ENCODE results near the gene PACS2.
A peak's percentile ranks its signal among the peaks of the same experiment; 100 is the strongest.

The PACS2 gene

DNA sequence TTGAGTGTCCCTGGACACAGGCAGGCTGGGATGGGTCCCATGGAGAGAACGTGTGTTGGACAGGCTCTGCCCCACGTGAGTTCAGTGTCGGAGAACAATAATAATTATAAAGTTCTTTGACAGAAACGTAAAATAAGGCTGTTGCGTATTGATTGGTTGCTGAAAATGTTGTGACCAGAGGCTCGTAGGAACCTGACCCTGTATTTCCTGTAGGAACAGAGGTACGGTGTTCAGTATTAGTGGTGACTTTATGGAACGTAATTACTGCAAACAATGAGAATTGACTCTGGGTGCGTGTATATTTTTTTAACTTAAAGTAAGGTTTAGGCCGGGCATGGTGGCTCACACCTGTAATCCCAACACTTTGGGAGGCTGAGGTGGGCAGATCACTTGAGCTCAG lies 112.9 kb downstream of the PACS2 start:
- no peak for DNase-seq

GRCh38 chr14:105427936-105428485 lies 113.5 kb downstream of the PACS2 start:
- DNase-seq, result no peak

DNA sequence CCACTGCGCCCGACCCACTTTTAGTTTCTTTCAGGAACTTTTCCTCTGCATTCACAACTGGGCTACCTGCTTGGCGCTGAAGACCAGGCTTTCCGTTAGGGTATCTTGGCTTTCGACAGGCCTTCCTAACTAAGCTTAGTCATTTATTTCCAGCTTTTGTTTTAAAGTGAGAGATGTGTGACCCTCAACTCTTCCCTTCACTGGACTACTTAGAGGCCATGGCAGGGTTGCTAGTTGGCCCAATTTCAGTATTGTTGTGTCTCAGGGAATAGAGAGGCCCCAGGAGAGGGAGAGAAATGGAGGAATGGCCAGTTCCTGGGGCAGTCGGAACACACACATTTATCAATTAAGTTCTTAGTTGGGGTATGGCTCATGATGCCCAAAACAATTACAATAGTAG lies 115.5 kb downstream of the PACS2 start:
- no peak for DNase-seq

DNA sequence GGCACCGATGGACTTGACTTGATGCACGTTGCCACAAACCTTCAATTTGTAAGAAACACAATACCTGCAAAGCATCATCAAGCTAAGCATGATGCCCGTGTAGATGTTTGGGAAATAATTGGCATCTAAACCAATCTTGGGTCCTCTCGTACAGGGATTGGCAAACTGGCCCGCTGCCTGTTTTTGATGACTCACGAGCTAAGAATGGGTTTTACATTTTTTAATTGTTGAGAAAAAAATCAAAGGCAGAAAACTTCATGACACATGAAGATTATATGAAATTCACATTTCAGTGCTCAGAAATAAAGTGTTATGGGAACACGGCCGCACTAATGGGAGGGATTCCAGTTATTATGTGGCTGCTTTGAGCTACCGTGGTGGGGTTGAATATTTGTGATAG lies 116.0 kb downstream of the PACS2 start:
- no peak for DNase-seq

- no peak for DNase-seq
Observed at GRCh38 chr14:105431256-105431655, 116.7 kb downstream of the PACS2 start.

DNA sequence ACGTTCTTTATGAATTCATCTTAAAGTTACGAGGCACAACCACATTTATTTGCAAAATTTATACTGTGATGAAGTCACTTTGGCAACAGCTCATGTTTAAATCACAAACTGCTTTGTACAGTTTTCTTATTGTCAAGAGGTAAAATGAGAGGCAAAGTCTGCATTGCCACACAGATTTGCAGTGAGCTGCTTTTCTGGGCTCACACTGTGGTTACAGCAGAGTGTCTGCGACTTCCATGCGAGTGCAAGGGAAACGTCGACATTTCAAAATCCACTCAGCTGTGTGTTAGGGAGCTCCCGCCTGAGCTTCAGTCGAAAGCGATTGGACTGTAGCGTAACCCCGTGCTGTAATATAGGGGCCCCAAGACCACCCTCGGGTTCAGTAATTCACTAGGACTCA lies 118.1 kb downstream of the PACS2 start:
- DNase-seq, result no peak

- no peak for DNase-seq
Observed at GRCh38 chr14:105433161-105433605, 118.6 kb downstream of the PACS2 start.

GRCh38 chr14:105436402-105436801 lies 121.9 kb downstream of the PACS2 start:
- DNase-seq, result no peak

DNA sequence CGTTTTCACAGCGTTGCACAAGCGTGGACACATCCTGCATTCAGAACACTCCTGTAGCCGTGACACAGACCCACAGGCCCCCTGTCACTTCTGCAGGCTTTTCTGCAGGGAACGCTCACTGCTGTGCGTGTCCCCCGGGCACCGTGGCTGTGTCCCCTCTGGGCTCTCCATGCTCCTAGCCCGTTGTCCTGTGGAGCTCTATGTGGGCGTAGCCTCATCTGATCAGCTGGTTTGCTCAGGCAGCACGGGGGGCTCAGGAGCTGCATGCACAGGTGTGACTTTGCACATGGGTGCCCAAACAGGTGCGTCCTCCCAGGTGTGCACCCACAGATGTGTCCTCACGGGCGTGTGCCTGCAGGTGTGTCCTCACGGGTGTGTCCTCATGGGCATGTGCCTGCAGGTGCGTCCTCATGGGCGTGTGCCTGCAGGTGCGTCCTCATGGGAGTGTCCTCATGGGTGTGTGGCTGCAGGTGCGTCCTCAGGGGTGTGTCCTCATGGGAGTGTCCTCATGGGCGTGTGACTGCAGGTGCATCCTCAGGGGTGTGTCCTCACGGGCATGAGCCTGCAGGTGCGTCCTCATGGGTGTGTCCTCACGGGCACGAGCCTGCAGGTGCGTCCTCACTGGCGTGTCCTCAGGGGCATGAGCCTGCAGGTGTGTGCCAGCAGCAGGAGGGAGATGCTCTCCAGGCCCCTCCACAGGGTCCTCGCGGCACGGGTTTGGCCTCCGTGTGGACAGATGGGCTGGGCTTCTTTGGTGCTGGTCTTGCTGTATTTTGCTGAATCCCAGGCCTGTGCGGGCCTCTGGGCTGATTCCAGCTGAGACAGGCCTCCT lies 122.6 kb downstream of the PACS2 start:
- DNase-seq, result peak; percentile 59

GRCh38 chr14:105437723-105438500 lies 123.4 kb downstream of the PACS2 start:
- DNase-seq, result no peak

GRCh38 chr14:105439179-105439578 lies 124.6 kb downstream of the PACS2 start:
- no peak for DNase-seq

GRCh38 chr14:105439710-105440553 lies 125.4 kb downstream of the PACS2 start:
- no peak for DNase-seq

GRCh38 chr14:105440554-105440900 lies 126.0 kb downstream of the PACS2 start:
- no peak for DNase-seq

DNA sequence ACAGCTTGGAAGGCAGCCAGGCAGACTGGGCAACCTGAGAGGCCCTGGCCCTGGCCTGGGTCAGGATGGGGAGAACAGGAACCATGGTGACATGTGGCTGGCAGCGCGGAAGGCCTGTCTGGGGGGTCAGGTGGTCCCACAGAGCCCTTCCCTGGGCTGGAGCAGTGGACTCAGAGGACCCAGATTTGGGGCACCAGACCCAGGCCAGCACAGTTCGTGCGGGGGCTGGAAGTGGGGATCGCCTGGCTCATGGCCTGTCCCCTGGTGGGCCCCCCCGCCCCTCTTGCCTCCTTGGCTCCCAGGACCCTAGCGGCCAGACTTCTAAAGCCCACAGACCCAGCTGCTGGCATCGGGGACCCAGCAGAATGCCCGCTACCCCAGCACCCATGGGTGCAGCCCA lies 126.4 kb downstream of the PACS2 start:
- no peak for DNase-seq

DNA sequence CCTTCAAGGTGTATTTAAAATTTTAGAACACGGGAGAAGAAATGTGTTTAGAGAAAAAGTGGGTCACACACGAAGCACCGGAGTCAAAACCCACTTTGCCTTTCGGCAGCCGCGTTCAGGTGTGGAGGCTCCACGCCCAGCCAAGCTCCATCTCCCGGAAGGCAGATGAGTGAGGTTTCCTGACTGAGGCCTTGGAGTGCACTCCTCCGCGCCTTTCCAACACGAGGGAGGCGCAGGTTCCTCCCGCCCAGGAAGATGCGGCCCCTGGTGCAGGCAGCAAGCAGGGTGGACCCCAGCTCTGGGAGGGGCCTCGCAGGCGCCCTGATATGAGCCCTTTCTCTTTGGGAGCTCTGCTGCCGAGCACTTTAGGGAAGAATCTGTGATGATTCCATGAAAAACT lies 127.6 kb downstream of the PACS2 start:
- DNase-seq, result no peak

GRCh38 chr14:105442834-105443233 lies 128.3 kb downstream of the PACS2 start:
- DNase-seq, result no peak

DNA sequence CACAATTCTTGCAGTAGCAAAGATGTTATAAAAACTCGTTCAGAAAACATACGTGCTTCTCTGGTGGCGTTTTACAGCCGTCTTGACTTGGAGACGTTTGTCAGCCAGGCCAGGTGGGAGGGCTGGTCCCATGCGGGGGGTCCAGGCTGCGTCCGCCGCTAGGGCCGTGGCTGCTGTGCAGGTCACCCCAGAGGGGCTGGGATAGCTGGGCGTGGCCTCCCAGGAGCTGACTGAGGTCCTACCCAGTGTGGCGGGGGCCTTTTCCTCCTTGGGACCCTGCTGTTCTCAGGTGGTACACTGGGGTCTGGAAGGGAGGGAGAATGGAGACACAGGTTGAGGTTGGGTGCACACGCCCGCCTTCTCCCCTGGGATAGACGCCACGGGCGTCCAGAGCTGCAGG lies 130.3 kb downstream of the PACS2 start:
- DNase-seq, result no peak

- no peak for DNase-seq
Observed at GRCh38 chr14:105445290-105445689, 130.7 kb downstream of the PACS2 start.

DNA sequence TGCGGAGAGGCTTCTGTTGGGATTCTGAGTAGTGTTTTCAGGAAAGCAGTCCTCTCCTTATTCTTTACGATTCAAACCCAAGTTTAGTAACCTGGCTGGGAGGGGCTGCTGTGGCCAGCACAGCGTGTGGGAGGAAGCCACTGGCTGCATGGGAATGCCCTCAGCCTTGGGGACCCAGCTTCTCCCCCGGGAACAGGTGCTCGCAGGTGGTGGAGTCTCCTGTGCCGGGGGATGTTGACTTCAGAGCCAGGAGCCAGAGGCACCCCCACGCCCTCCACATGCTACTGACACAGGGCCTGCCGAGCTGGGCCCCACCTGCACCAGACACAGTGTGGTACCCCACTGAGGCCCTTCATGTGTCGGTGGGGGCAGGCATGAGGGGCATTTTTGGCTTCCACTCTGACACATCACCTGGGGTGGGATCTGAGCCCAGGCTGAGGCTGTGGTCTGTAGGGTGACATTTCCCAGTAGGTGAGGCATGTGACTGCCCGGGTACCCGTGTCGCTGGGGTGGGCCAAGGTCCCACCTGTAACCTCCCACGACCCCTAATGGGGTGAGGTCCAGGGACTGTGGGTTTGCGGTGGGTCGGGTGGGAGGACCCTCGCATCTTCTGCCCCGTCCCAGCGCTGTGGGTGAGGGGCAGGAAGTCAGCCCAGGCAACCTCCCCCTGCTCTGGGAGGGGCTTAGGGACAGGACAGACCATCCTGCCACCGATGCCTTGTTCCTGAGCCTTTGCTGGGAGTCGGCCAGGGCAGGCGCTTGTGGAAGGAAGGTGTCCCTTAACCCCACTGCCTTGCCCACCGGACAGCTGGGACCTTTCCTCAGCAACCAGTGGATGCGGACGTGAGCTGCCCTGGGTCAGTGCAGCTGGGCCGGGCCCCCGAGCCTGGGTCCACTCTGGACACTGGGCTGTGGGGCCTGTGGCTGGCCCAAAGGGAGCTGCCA lies 131.6 kb downstream of the PACS2 start:
- DNase-seq, result no peak

- DNase-seq, result no peak
Observed at GRCh38 chr14:105446971-105447370, 132.4 kb downstream of the PACS2 start.
